ENCODE measurements around the gene SLC5A12. TPM values are rescaled to one million over a fixed set of nuclear protein-coding genes. Genes with fewer than 3 reads are reported as not detected.

The SLC5A12 gene
- polyA plus RNA-seq, 1 donor from 2014 or later, result not detected

DNA sequence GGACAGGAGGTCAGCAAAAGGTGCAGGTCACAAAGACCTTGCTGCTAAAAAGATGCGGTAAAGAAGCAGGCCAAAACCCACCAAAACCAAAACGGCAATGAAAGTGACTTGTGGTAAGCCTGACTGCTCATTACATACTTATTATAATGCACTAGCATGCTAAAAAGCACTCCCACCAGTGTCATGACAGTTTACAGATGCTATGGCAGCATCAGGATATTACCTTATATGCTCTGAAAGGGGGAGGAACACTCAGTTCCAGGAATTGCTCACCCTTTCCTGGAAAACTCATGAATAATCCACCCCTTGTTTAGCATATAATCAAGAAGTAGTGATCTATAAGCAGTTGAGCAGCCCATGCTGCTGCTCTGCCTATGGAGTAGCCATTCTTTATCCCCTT, 45.2 kb upstream of the SLC5A12 start:
- TF ChIP-seq CTCF (IDR thresholded peaks at IDR 0.05; ENCODE audit: poor library complexity, severe bottlenecking) (no peak), RAD21 (conservative IDR thresholded peaks at IDR 0.05) (no peak)
- Histone ChIP-seq H3F3A (ENCODE audit: insufficient read depth, low read length, poor library complexity, severe bottlenecking) (no peaks in the 10 kb centered on the region), H3K36me3 (ENCODE audit: insufficient read depth, low read length) (no peaks in the 10 kb centered on the region), H3K9me2 (ENCODE audit: insufficient read depth, low read length) (no peaks in the 10 kb centered on the region), H4K20me1 (ENCODE audit: insufficient read depth) (no peaks in the 10 kb centered on the region), H2AFZ (ENCODE audit: low read depth, low read length) (no peak overlapping the region), H3K4me3 (ENCODE audit: low read length) (no peak overlapping the region), H3K9ac (ENCODE audit: low read length) (no peak overlapping the region), H3K27ac (ENCODE audit: low read length) (no peak overlapping the region), H3K9me3 (ENCODE audit: low read length) (no peaks in the 10 kb centered on the region), H3K27me3 (ENCODE audit: insufficient read depth, low read depth, low read length) (no peaks in the 10 kb centered on the region), H3K79me2 (replicated peaks; ENCODE audit: insufficient read depth, low read length) (no peaks in the 10 kb centered on the region), H3K4me2 (ENCODE audit: low read length) (no peak overlapping the region)

GRCh38 chr11:26765323-26765722, 43.5 kb upstream of the SLC5A12 start:
- no peak overlapping the region for H2AFZ ChIP-seq (ENCODE audit: low read depth, low read length)

More at GRCh38 chr11:26765323-26765722, 43.5 kb upstream of the SLC5A12 start:
- Histone ChIP-seq H3F3A (ENCODE audit: insufficient read depth, low read length, poor library complexity, severe bottlenecking) (no peaks in the 10 kb centered on the region), H3K4me3 (ENCODE audit: low read length) (no peak overlapping the region), H3K79me2 (replicated peaks; ENCODE audit: insufficient read depth, low read length) (no peaks in the 10 kb centered on the region), H4K20me1 (ENCODE audit: insufficient read depth) (no peaks in the 10 kb centered on the region), H3K4me2 (ENCODE audit: low read length) (no peak overlapping the region), H3K27ac (ENCODE audit: low read length) (no peak overlapping the region), H3K27me3 (ENCODE audit: insufficient read depth, low read depth, low read length) (no peaks in the 10 kb centered on the region), H3K9ac (ENCODE audit: low read length) (no peak overlapping the region), H3K9me3 (ENCODE audit: low read length) (no peaks in the 10 kb centered on the region), H3K9me2 (ENCODE audit: insufficient read depth, low read length) (no peaks in the 10 kb centered on the region), H3K36me3 (ENCODE audit: insufficient read depth, low read length) (no peaks in the 10 kb centered on the region)
- TF ChIP-seq RAD21 (conservative IDR thresholded peaks at IDR 0.05) (no peak), EP300 (conservative IDR thresholded peaks at IDR 0.05; ENCODE audit: poor library complexity, severe bottlenecking) (no peak), TAF1 (IDR thresholded peaks at IDR 0.05; ENCODE audit: low read depth) (no peak), POLR2AphosphoS5 (IDR thresholded peaks at IDR 0.05) (no peak), EZH2 (IDR thresholded peaks at IDR 0.05; ENCODE audit: borderline replicate concordance, insufficient read depth, low read length, poor library complexity, severe bottlenecking) (no peak), REST (IDR thresholded peaks at IDR 0.05; ENCODE audit: borderline replicate concordance) (no peak), CTCF (IDR thresholded peaks at IDR 0.05; ENCODE audit: poor library complexity, severe bottlenecking) (no peak), MXI1 (conservative IDR thresholded peaks at IDR 0.05; ENCODE audit: poor library complexity, severe bottlenecking) (no peak), SMC3 (conservative IDR thresholded peaks at IDR 0.05; ENCODE audit: poor library complexity) (no peak)

Data from neural cell (in vitro differentiated cells).